ENCODE data around the gene FCHSD2.

GRCh38 chr11:73019449-73019848 lies 122.7 kb downstream of the FCHSD2 start:
- no peak for TF ChIP-seq FOXP1 (CRISPR knock-in tag; IDR thresholded peaks at IDR 0.05)
- TF ChIP-seq SRF (CRISPR knock-in tag; IDR thresholded peaks at IDR 0.05): no peak
- TF ChIP-seq MLX (CRISPR knock-in tag; conservative IDR thresholded peaks at IDR 0.05): no peak
- no peak for TF ChIP-seq CTCF (IDR thresholded peaks at IDR 0.05 in 2 of 3, conservative IDR thresholded peaks at IDR 0.05 in 1 of 3; ENCODE audit: insufficient read depth in 2 of 3, low read depth in 1 of 3, low read length in 3 of 3)
- TF ChIP-seq ZNF274 (IDR thresholded peaks at IDR 0.05; ENCODE audit: borderline replicate concordance, low read depth, low read length): no peak
- TF ChIP-seq POLR2AphosphoS5 (IDR thresholded peaks at IDR 0.05; ENCODE audit: control insufficient read depth, insufficient read depth, low read depth, low read length): no peak
- no peak for TF ChIP-seq HMG20A (CRISPR knock-in tag; conservative IDR thresholded peaks at IDR 0.05)
- no peak for TF ChIP-seq GABPA (tag; conservative IDR thresholded peaks at IDR 0.05; ENCODE audit: low read depth)
- no peak for TF ChIP-seq ZNF253 (CRISPR knock-in tag; conservative IDR thresholded peaks at IDR 0.05)
- TF ChIP-seq ESRRA (IDR thresholded peaks at IDR 0.05; ENCODE audit: borderline replicate concordance, low read depth): no peak
- no peak for TF ChIP-seq ILK (tag; IDR thresholded peaks at IDR 0.05; ENCODE audit: borderline replicate concordance, low read depth)
- TF ChIP-seq JUNB (CRISPR knock-in tag; conservative IDR thresholded peaks at IDR 0.05): no peak

Measured in K562 (cell line).